GM19324 (cell line): Measurements from ENCODE around the gene SLC23A1.
"Not testable (repeated sequence)": the region's sequence is repeated elsewhere in the genome, so short reads cannot be mapped to it uniquely, and the experiment has no call there.

Experiments
- ATAC-seq: cut with Tn5 transposase; IDR thresholded peaks from one replicate; pipeline ENCODE4 v1.9.1; 2021; ENCODE audit warnings: mild to moderate bottlenecking, moderate library complexity; ENCODE audit not compliant: unreplicated experiment, low FRiP score

Gene SLC23A1

GRCh38 chr5:139374909-139375308, 8.2 kb downstream of the SLC23A1 start:
- no peak for ATAC-seq

GRCh38 chr5:139371482-139372435, 11.3 kb downstream of the SLC23A1 start:
- no peak for ATAC-seq

GRCh38 chr5:139369181-139369580, 13.9 kb downstream of the SLC23A1 start:
- no peak for ATAC-seq

GRCh38 chr5:139368613-139369012, 14.5 kb downstream of the SLC23A1 start:
- ATAC-seq: no peak

GRCh38 chr5:139364466-139364865, 18.6 kb downstream of the SLC23A1 start:
- ATAC-seq: no peak

- ATAC-seq: no peak
These were observed 19.2 kb downstream of the SLC23A1 start for GRCh38 chr5:139363937-139364336.

- no peak for ATAC-seq
These were observed 21.2 kb downstream of the SLC23A1 start for GRCh38 chr5:139361835-139362429.

- no peak for ATAC-seq
These were observed 22.7 kb downstream of the SLC23A1 start for GRCh38 chr5:139360384-139360783.

GRCh38 chr5:139358064-139358463, 25.0 kb downstream of the SLC23A1 start:
- no peak for ATAC-seq

- not testable (repeated sequence) for ATAC-seq
These were observed 27.2 kb downstream of the SLC23A1 start for GRCh38 chr5:139355900-139356299.

GRCh38 chr5:139354186-139354585, 28.9 kb downstream of the SLC23A1 start:
- no peak for ATAC-seq

GRCh38 chr5:139347863-139348262, 35.2 kb downstream of the SLC23A1 start:
- not testable (repeated sequence) for ATAC-seq

GRCh38 chr5:139345442-139345841, 37.7 kb downstream of the SLC23A1 start:
- ATAC-seq: not testable (repeated sequence)

- no peak for ATAC-seq
These were observed 38.9 kb downstream of the SLC23A1 start for GRCh38 chr5:139344177-139344576.

GRCh38 chr5:139343476-139343875, 39.6 kb downstream of the SLC23A1 start:
- ATAC-seq: no peak

- no peak for ATAC-seq
These were observed 40.7 kb downstream of the SLC23A1 start for GRCh38 chr5:139342423-139342723.

- peak; percentile 88 for ATAC-seq
These were observed 41.2 kb downstream of the SLC23A1 start, which contains the start of gene PAIP2 for GRCh38 chr5:139341689-139342422. TSS of gene PAIP2 (plus strand) at chr5:139341854. CDS start at chr5:139363785, 21,931 bp downstream.

GRCh38 chr5:139341187-139341688, 41.9 kb downstream of the SLC23A1 start:
- no peak for ATAC-seq

- ATAC-seq: no peak
These were observed 43.0 kb downstream of the SLC23A1 start for GRCh38 chr5:139340051-139340450.

GRCh38 chr5:139335811-139336210, 47.3 kb downstream of the SLC23A1 start:
- ATAC-seq: no peak
